OCI-LY7 (cell line): Measurements from ENCODE around the gene HS3ST2. TPM values are rescaled to one million over a fixed set of nuclear protein-coding genes. Genes with fewer than 3 reads are reported as not detected.

Experiments
- BruUV-seq: library from RNA; stranded (reverse); fragments of 400-500 nt; replicated peaks from 2 replicates; lab custom pipeline; 2021; lab: Mats Ljungman, UMichigan
- CTCF ChIA-PET: fragments of 300-600 bp; sonication (Branson Sonifier 250); formaldehyde crosslinking; loops from one replicate; lab custom pipeline; 2022; ENCODE audit warnings: antibody characterized with exemption; ENCODE audit not compliant: unreplicated experiment; lab: Charles Lee
- POLR2A ChIA-PET: fragments of 300-600 bp; sonication (Branson Sonifier 250); formaldehyde crosslinking; loops from one replicate; lab custom pipeline; 2022; ENCODE audit warnings: antibody characterized with exemption; lab: Charles Lee
- DNase-seq: peaks from one replicate; pipeline ENCODE4 v3.0.0-alpha.2; 2015; ENCODE audit warnings: low spot score
- H2AFZ ChIP-seq: fragments of 200-600 bp; sonication (generic), shearing (Covaris generic); 2 replicates; pipeline ENCODE4 v1.6.1; 2014; ENCODE audit warnings: mild to moderate bottlenecking, antibody characterized with exemption, low read length, moderate library complexity
- H3K27ac ChIP-seq: fragments of 200-600 bp; sonication (generic); 2 replicates; pipeline ENCODE4 v1.5.1; 2014; ENCODE audit warnings: mixed run types, low read depth, mild to moderate bottlenecking, moderate library complexity, low read length, inconsistent platforms; ENCODE audit not compliant: poor library complexity, severe bottlenecking
- H3K36me3 ChIP-seq: fragments of 200-600 bp; sonication (generic); 2 replicates; pipeline ENCODE4 v1.6.1; 2014; ENCODE audit warnings: mild to moderate bottlenecking, antibody characterized with exemption, low read length, moderate library complexity, mixed read lengths; ENCODE audit not compliant: insufficient read depth
- H3K4me1 ChIP-seq: fragments of 200-600 bp; sonication (generic); 2 replicates; pipeline ENCODE4 v1.5.1; 2014; ENCODE audit warnings: mild to moderate bottlenecking, low read length; ENCODE audit not compliant: insufficient read depth, poor library complexity, severe bottlenecking
- H3K4me2 ChIP-seq: fragments of 200-600 bp; sonication (generic); 2 replicates; pipeline ENCODE4 v1.6.1; 2014; ENCODE audit warnings: mild to moderate bottlenecking, low read length
- H3K4me3 ChIP-seq: fragments of 200-600 bp; sonication (generic); 2 replicates; pipeline ENCODE4 v1.5.1; 2014; ENCODE audit warnings: mild to moderate bottlenecking, low read depth, low read length; ENCODE audit not compliant: poor library complexity, severe bottlenecking
- H3K79me2 ChIP-seq: fragments of 200-600 bp; sonication (generic); 2 replicates; pipeline ENCODE4 v1.6.1; 2016; ENCODE audit warnings: low read depth, mild to moderate bottlenecking, low read length, moderate library complexity, mixed read lengths; ENCODE audit not compliant: insufficient read depth
- H3K9me2 ChIP-seq: fragments of 200-600 bp; sonication (generic); 2 replicates; pipeline ENCODE4 v1.6.1; 2016; ENCODE audit warnings: mild to moderate bottlenecking, low read length, mixed read lengths; ENCODE audit not compliant: insufficient read depth
- H3K9me3 ChIP-seq: fragments of 200-600 bp; sonication (generic); 2 replicates; pipeline ENCODE4 v1.6.1; 2014; ENCODE audit warnings: mild to moderate bottlenecking, mixed run types, low read length, mixed read lengths
- H4K20me1 ChIP-seq: fragments of 200-600 bp; sonication (generic); 2 replicates; pipeline ENCODE4 v1.6.1; 2014; ENCODE audit warnings: mild to moderate bottlenecking, antibody characterized with exemption, low read length, moderate library complexity, mixed read lengths; ENCODE audit not compliant: insufficient read depth
- CTCF ChIP-seq: fragments of 200-600 bp; sonication (generic); conservative IDR thresholded peaks from 2 replicates; pipeline ENCODE4 v1.5.1; 2014; ENCODE audit warnings: mild to moderate bottlenecking, antibody characterized with exemption, low read length, moderate library complexity, mixed read lengths
- EZH2phosphoT487 ChIP-seq: fragments of 200-600 bp; sonication (generic); IDR thresholded peaks from 2 replicates; pipeline ENCODE4 v1.6.1; 2018; ENCODE audit warnings: low read depth, borderline replicate concordance, mild to moderate bottlenecking, mixed run types, antibody characterized with exemption, low read length, moderate library complexity, mixed read lengths
- intact Hi-C: fragments of 100-400 bp; cut with micrococcal nuclease; formaldehyde crosslinking; loops from one replicate; pipeline ENCODE4 v1.10.0; 2022; ENCODE audit not compliant: unreplicated experiment
- total RNA-seq, 2 experiments: library from RNA; depleted of rRNA in 1 of 2; stranded (reverse); fragments of >200 nt in 1 of 2; shearing (Covaris generic) in 1 of 2; gene quantifications; 2 replicates each; pipeline ENCODE4 v1.2.3, GENCODE V29; 2014 to 2022

Gene HS3ST2
- total RNA-seq, 2 experiments from 2014 or later: not detected

GRCh38 chr16:22888791-22889190 is 74.8 kb downstream of the HS3ST2 start:
- Histone ChIP-seq H3K4me3 (no peak overlapping the region), H3K4me2 (no peak overlapping the region), H4K20me1 (no peaks in the 10 kb centered on the region), H3K9me2 (no peaks in the 10 kb centered on the region), H3K4me1 (no peaks in the 10 kb centered on the region), H3K27ac (no peak overlapping the region), H3K36me3 (no peaks in the 10 kb centered on the region), H2AFZ (no peak overlapping the region), H3K9me3 (no peaks in the 10 kb centered on the region), H3K79me2 (no peaks in the 10 kb centered on the region)
- TF ChIP-seq CTCF (no peak), EZH2phosphoT487 (no peak)
- no TSS peak for BruUV-seq
- no peak for DNase-seq
- intact Hi-C loops: no loop called here
- CTCF ChIA-PET: no interaction called here
- POLR2A ChIA-PET: no interaction called here

- TF ChIP-seq CTCF (no peak), EZH2phosphoT487 (no peak)
- H3K4me1 ChIP-seq: no peaks in the 10 kb centered on the region
- H3K36me3 ChIP-seq: no peaks in the 10 kb centered on the region
- H3K9me2 ChIP-seq: no peaks in the 10 kb centered on the region
- no peak overlapping the region for H2AFZ ChIP-seq
- no peaks in the 10 kb centered on the region for H3K9me3 ChIP-seq
- H4K20me1 ChIP-seq: no peaks in the 10 kb centered on the region
- ChIA-PET POLR2A (interaction anchor here (0.6 kb wide), 3 partner anchors 101 to 1985 kb away, joined by 3 to 6 read pairs (median 3); no protein-coding TSS in a partner anchor), CTCF (no interaction called here)
- no peak overlapping the region for H3K27ac ChIP-seq
- BruUV-seq: no TSS peak
- DNase-seq: no peak
- no peak overlapping the region for H3K4me3 ChIP-seq
- intact Hi-C loops: no loop called here
- no peak overlapping the region for H3K4me2 ChIP-seq
- no peaks in the 10 kb centered on the region for H3K79me2 ChIP-seq
Observed at GRCh38 chr16:22890976-22891375, 77.0 kb downstream of the HS3ST2 start.

DNA sequence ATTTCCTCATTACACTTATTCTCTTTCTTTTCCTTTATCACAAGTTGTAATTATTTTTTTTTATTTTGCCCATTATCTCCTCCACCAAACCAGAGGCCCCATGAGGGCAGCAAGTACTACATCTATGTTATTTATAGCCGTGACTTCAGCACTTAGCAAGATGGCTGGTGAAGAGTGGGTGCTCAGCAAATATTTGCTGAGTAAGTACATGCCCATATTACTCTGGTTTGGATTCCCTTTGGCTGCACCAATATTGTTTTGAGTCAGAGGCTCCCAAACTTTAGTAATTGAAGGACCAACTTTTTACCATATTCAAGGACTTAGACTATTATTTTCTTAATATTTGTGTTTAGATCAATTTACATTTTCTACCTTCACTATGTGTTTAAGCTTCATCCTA is 83.2 kb downstream of the HS3ST2 start:
- POLR2A ChIA-PET: no interaction called here
- CTCF ChIA-PET: no interaction called here
- no TSS peak for BruUV-seq
- DNase-seq: no peak
- TF ChIP-seq EZH2phosphoT487: no peak
- TF ChIP-seq CTCF: no peak
- Histone ChIP-seq H3K4me3 (no peak overlapping the region), H3K9me3 (no peaks in the 10 kb centered on the region), H3K36me3 (no peaks in the 10 kb centered on the region), H2AFZ (no peak overlapping the region), H3K9me2 (no peaks in the 10 kb centered on the region), H3K27ac (no peak overlapping the region), H3K4me1 (no peaks in the 10 kb centered on the region), H3K79me2 (no peaks in the 10 kb centered on the region), H4K20me1 (no peaks in the 10 kb centered on the region), H3K4me2 (no peak overlapping the region)
- intact Hi-C loops: no loop called here
